LNCaP clone FGC (cell line): ENCODE data around the gene SIVA1.

Experiments
- DNase-seq: peaks from one replicate; pipeline ENCODE4 v3.0.0-alpha.2; 2011; ENCODE audit warnings: low read depth
- H3K4me3 ChIP-seq: 2 replicates; pipeline ENCODE4 v1.5.1; 2011; ENCODE audit warnings: mild to moderate bottlenecking, low read depth, low read length, control low read depth
- TF ChIP-seq, protein P1 (sequence below): IDR thresholded peaks from 2 replicates; pipeline ENCODE4 v1.5.1; 2012; ENCODE audit warnings: mild to moderate bottlenecking; ENCODE audit not compliant: control insufficient read depth, insufficient read depth; ENCODE audit errors: extremely low read depth

The SIVA1 gene

DNA sequence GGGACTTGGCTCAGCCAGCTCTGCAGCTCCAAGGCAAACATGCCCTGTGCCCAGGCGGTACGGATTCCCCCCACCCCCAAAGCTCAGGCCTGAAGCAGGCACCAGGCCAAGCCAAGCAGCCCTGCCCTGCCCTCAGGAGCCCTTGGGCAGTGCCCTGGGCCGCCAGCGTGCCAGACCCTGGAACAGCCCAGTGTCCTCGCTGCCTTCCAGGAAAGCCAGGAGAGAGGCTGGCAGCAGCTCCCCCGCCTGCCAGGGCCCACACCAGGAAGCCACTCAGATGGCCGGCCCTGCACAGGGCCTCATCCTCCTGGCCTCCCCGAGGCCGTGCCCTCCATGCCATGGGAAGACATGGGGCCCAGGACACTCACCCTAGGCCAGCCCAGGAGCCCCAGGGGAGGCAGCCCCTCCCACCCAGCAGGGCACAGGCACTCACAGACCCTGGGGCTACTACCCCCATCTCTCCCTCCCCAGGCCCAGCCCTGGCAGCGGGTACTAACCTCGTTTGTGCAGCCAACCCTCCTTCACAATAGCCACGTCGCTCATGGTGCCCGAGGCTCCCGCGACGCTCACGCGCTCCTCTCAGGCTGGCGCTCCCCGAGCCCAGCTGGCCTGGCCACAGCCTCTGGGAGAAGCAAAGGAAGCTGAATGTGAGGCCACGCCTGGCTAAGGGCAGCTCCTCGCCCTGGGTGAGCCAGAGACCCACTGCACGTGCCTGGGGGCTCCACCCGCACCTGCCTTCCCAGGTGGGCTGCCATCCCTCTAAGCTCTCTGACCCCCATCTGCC lies 39.3 kb downstream of the SIVA1 start:
- DNase-seq = no peak
- no peak overlapping the region for H3K4me3 ChIP-seq
- TF ChIP-seq, protein P1, sequence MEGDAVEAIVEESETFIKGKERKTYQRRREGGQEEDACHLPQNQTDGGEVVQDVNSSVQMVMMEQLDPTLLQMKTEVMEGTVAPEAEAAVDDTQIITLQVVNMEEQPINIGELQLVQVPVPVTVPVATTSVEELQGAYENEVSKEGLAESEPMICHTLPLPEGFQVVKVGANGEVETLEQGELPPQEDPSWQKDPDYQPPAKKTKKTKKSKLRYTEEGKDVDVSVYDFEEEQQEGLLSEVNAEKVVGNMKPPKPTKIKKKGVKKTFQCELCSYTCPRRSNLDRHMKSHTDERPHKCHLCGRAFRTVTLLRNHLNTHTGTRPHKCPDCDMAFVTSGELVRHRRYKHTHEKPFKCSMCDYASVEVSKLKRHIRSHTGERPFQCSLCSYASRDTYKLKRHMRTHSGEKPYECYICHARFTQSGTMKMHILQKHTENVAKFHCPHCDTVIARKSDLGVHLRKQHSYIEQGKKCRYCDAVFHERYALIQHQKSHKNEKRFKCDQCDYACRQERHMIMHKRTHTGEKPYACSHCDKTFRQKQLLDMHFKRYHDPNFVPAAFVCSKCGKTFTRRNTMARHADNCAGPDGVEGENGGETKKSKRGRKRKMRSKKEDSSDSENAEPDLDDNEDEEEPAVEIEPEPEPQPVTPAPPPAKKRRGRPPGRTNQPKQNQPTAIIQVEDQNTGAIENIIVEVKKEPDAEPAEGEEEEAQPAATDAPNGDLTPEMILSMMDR = no peak

DNA sequence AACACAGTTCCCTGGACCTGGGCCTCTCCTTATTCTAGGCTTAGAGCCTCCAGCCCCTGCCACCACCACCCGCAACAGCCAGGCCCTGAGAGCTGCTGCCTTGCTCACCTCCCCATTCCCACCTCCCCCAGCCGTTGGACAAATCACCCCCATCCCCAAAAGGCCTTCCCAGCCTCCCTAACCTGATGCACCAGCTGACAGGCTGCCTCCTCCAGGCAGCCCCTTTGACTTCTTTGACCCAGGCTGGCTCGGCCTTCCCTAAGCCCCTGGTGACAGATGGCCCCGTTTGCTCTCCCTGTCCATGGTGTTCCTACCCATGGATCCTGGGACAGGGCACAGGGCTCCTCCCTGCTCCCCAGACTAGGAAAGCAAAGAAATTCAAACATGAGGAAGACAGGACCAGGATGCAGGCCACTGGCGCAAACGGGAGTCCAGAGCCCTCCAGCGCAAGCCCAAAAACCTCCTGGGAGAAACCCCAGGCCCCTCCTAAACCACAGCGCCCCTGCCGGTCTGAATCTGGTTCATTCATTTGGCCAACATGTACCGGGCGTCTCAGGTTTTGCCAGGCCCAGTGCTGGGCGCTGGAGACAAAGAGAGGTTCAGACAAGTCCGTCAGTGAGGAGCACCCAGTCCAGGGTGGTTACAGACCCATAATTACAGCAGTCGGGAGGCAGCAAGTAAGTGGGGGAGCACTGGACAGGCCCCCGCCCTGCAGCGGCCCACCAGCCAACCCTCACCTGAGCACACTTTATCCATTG lies 40.2 kb downstream of the SIVA1 start:
- H3K4me3 ChIP-seq = peak overlapping the region; percentile 90
- TF ChIP-seq, protein P1 = no peak
- DNase-seq = no peak

DNA sequence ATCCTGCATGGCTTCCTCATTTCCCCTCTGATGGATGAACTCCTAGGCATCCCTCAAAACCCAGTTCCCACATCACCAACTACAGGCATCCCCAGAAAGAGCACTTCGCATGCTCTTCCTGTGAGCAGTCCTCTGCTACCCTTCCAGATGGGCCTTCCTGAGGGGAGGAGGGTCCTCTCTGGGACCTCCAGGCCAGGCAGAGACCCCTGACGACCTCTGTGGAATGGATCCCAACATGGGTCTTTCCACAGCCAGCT lies 40.7 kb downstream of the SIVA1 start:
- TF ChIP-seq, protein P1 = no peak
- DNase-seq = no peak
- peak overlapping the region; percentile 90 for H3K4me3 ChIP-seq

DNA sequence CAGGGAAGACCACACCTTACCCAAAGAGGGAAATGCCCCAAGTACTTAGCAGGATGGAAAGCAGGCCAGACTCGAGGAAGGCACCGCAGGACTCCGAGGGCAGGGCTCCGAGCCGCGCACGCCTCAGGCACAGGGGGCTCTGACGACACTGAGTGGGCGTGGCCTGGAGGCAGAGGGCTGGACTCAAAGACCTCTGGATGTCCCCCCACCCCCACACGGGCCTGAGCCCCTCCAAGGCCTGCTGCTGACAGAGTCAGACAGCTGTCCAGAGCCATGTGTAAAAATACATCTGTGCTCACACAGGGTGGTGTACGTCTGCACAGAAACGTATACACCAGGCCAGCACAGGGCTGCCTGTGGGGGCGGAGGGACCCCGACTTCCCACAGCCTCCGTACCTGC lies 41.2 kb downstream of the SIVA1 start:
- no peak for DNase-seq
- peak overlapping the region; percentile 90 for H3K4me3 ChIP-seq
- TF ChIP-seq, protein P1 = no peak

DNA sequence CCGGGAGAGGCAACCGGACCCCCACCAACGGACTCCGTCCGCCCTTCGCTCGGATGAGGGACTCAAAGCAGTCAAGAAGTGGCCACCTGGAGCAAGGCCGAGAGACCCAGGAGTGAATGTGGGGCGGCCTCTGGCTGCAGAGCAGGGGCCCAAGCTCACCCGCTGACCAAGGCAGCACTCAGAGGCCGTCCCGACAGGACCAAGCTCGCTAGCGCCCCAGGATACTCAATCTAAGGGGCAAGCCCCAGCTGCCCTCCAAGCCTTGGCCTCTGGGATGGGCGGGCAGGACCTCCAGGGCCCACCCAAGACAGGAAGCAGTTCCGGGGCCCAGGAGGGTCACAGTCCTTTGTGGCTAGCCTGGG lies 41.7 kb downstream of the SIVA1 start:
- H3K4me3 ChIP-seq = peak overlapping the region; percentile 90
- TF ChIP-seq, protein P1 = peak; percentile 8; the same call in 1 of the 2 replicates
- no peak for DNase-seq

DNA sequence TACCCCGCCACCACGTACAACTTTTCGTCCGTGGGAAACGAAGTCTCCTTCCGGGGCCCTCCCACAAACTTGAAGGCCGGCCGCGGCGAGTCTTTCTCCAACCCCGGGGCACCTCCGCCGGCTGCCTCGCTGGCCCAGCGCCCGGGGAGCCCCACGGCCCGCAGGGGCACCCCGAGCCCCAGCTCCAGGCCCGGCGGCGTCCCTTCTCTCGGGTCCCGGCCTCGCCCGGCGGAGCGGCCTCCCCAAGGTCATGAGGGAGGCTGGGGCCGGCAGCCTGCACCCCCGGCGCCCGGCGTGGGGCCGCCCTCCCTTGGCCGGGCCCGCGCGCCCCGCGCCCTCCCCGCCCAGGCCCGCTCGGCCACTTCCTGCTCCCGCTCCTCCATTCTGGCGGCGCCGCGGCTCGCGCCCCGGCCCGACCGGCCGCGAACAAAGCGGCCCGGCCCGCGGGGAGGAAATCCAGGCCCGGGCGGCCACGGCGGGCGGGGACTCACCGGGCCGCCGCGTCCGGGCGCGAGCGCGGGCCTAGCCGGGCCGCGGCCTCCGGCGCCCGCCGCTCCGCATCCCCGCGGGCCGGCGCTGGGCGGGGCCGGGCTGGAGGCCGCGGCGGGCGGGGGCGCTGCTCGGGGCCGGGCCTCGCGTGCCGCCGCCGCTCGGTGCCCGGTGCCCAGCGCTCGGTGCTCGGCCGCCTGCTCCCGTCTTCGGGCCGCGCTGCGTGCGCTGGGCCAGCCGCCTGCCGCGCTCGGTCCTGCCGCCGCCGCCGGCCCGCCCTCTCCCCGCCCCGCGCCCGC lies 42.2 kb downstream of the SIVA1 start, which contains the start of gene AKT1:
TSS of gene AKT1 (minus strand) at position 756 of the 788 bp plus-strand sequence. CDS start 3,105 bp downstream, outside the sequence.
- TF ChIP-seq, protein P1 = no peak
- no peak for DNase-seq
- H3K4me3 ChIP-seq = peak within 1 kb of the TSS; percentile 90
